Ecto neural progenitor cell (in vitro differentiated cells): ENCODE data around the gene ILK.
A peak's percentile ranks its signal among the peaks of the same experiment; 100 is the strongest.

ENCODE experiments used
- DNase-seq: peaks from one replicate; pipeline ENCODE4 v3.0.0-alpha.2; 2018; ENCODE audit warnings: low spot score

Gene ILK

DNA sequence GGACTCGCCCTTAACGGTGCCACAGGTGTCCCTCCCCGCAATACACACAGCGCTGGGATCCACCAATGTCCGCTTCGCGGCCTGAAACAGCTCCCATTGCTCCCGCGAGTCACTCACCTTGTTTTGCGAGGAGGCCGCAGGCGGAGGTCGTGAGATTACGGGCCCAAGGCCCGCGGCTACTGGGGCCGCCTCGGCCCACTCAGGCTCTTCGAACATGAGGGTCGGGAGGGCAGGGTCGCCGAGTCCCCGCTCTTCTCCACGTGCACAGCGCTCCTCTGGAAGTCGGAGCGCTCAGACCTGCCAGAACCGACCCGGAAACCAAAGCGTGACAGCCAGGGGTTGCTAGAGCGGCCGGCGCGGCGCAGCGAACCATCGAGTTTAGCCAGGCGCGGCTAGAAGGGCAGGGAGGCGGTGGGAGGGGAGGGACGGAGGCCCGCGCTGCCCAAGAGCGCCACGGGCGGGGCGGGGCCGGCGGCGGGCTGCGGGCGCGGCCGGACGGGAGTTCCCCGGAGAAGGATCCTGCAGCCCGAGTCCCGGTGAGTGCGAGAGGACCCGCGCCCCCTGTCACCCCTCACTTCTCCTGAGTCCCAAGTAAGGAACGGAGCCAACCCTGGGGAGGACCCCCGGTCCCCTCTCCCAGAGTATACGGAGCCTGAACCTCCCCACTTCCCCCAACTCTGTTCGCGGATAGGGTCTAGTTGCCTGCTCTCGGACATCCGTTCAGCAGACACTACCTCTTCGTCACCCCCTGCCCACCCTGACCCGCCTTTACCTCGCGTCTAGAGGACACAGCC lies at the start of gene ILK, which contains the start of gene RRP8:
Gene ILK (plus strand): TSS at position 488 of the 794 bp plus-strand sequence. CDS start 498 bp downstream, outside the sequence.
Gene RRP8 (minus strand): TSS at position 330 of the 794 bp plus-strand sequence. CDS start 114 bp downstream, at position 216.
- DNase-seq: peak; percentile 95

DNA sequence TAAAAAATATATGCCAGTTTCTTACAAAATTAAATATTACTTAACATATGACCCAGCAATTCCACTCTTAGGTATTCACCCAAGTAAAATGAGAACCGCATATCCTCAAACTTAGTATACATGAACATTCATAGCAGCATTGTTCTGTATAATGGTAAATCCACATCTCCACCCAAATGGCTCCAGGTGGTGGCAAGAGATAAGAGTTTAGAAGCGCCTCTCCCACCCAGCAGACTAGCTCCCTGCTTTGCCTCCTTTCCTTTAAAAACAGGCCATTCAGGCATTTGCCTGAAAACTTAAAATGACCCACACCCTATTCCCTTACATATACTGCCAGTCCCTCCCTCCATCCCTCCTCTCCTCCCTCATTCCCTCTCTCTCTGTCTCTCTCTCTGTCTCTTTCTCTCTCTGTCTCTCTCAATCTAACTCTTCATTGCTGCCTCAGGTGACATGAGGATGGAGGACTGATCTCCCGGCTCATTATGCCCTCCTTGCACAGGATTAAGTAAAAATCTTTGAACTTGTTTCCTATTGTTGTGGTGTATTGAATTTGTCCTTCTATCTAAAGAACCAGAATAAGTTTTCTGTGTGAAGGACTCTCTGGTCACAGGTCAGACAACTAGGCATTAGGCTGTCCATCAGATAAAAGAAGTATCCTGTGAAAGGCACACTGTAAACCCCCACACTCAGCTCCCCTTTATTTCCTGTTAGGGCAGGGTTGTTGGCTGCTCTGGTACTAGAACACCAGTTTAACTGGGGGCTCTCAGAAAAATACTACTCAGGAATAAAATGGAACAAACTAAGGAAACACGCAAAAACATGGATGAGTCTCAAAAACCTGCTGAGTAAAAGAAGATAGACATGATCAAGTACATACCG lies 48.5 kb upstream of the ILK start:
- no peak for DNase-seq

- no peak for DNase-seq
Measured at GRCh38 chr11:6556139-6556949, 47.2 kb upstream of the ILK start.

GRCh38 chr11:6557063-6557462 lies 46.5 kb upstream of the ILK start:
- no peak for DNase-seq

GRCh38 chr11:6557761-6558674 lies 45.6 kb upstream of the ILK start:
- no peak for DNase-seq

DNA sequence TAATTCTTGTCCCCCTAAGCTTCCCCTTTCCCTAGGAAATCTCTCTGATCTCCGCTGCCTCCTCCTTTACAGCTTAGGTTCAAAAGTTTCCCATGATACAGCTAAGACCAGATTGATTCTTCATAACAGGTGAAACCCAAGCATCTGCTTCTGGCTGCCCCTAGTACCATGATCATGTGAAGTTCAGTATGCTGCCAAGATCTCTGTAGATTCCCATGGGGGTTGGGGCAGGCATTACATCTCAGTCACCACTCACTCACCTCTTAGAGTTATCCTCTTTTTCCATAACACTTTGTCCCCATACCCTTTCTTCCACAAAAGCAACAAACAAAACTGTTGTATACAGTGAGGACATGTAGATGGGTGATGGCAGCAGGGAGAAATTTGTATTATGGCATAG lies 44.2 kb upstream of the ILK start:
- no peak for DNase-seq

DNA sequence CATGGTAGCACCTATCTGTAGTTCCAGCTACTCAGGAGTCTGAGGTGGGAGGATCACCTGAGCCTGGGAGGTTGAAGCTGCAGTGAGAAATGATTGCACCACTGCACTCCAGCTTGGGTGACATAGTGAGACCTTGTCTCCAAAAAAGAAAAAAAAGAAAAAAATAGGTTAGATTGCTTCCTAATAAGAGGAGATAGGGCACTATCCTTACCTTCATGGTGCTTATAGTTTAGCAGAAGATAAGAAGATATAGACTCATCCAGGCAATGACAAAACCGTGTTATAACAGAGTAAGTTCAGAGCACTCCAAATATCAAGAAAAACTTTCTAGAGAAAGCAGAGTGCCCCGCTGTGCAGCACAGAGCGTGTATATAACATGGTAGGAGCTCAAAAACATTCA lies 42.3 kb upstream of the ILK start:
- no peak for DNase-seq

DNA sequence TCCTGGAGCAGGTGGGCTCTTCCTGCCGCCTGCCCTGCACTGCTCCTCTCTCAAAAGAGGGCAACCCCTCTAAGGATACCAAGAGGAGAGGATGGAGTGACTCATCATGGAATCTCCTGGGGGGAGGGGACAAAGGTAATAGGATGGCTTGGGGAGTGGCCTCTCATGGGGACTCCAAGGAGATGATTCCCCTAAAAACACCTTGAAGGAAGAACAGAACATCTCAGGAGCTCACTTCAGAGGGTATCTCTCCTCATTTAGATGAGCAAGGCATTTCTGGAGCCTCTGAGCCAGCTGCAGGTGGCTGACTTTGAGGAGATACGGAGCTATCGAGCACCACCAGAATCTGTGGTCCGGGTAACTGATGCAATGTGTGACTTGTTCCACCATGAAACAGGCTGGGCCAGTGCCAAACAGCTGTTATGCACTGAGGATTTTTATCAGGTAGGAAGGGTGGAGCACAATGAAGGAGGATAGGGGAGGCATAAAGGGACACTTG lies 40.4 kb upstream of the ILK start:
- no peak for DNase-seq

- DNase-seq: no peak
Measured at GRCh38 chr11:6563667-6564066, 39.9 kb upstream of the ILK start.

DNA sequence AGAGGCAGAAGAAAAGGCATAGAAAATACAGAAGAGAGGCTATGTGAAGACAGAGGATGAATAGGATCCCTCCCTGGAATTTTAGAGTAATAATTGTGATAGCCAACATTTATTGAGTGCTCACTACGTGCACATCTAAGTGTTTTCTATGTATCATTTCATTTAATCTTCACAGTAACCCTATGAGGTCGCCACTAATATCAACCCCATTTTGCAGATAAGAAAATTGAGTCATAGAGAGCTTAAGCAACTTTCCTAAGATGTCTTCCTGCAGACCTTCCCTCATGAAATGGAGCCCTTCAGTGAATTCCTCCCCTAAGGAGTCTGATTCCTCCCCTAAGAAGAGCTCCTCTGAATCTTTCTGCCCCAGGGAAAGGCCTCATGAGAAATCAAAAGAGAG lies 38.2 kb upstream of the ILK start:
- DNase-seq: no peak

- no peak for DNase-seq
Measured at GRCh38 chr11:6565988-6566703, 37.4 kb upstream of the ILK start.

DNA sequence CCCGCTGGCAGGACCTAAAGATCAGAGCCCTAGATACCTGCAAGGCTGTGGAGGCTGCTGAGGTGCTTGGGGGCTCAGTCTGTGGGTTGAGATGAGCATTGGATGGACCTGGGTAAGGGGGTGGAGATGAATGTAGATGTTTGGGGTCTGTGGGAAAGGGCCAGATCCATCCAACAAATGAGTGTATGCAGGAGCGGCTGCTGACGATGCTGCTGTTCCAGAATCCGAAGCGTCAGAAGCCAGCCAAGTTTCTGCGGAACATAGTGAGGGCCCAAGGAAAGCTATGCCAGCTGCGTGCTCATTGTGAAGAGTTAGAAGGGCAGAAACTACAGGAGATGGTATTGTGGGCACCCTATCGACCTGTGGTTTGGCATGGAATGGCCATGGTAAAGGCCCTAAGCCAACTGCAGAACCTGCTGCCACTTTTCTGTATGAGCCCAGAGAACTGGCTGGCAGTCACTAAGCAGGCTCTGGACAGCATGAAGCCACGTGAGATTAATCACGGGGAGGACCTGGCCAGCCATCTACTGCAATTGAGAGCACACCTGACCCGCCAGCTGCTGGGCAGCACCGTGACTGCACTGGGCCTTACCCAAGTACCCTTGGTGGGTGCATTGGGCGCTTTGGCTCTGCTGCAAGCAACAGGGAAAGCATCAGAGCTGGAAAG lies 36.7 kb upstream of the ILK start:
- no peak for DNase-seq

DNA sequence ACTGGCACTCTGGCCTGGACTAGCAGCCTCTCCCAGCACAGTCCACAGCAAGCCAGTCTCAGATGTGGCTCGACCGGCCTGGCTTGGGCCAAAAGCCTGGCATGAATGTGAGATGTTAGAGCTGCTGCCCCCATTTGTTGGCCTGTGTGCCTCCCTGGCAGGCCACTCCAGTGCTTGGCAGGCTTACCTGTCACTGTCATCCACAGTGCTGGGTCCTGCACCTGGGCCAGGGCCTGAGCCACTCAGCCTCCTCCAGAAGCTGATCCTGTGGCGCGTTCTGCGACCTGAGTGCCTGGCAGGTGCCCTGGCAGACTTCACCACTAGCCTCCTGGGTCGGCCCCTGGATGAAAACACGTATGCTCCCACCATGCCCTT lies 36.2 kb upstream of the ILK start:
- DNase-seq: no peak

DNA sequence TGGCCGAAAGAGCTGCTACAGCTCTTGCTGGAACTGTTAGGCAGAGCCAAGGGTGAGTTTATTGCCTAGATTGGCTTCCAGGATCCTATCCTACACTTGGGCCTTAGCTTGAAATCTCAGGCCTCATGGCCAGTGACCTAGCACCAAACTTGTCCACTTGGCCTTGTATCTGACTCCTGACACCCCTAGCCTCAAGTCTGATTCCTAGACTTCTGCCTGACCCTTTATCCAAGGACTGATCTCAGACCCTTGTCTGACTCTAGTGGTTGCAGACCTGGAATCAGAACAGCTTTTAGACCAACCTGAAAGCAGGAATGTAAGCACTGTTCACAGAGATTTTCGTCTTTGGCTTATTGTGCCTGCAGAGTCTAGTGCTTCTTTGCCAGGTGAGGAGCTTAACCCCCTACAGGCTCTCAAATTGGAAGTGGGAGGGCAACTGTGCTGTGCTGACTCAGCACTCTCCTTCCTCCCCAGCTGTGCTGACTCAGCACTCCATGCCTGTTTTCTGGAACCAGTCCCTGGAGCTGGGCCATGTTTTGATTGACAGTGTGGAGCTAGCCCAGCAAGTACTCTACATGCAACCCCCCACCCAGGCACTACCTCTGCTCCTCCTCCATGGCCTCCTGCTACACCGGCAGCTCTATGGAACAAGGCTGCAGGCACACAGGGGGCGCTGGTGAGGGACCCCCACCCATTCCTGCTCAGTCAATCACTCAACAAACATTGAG lies 35.2 kb upstream of the ILK start:
- no peak for DNase-seq

- DNase-seq: no peak
Measured at GRCh38 chr11:6569706-6570105, 33.9 kb upstream of the ILK start.

GRCh38 chr11:6570691-6571427 lies 32.7 kb upstream of the ILK start:
- DNase-seq: no peak

- DNase-seq: no peak
Measured at GRCh38 chr11:6571434-6572008, 32.1 kb upstream of the ILK start.

DNA sequence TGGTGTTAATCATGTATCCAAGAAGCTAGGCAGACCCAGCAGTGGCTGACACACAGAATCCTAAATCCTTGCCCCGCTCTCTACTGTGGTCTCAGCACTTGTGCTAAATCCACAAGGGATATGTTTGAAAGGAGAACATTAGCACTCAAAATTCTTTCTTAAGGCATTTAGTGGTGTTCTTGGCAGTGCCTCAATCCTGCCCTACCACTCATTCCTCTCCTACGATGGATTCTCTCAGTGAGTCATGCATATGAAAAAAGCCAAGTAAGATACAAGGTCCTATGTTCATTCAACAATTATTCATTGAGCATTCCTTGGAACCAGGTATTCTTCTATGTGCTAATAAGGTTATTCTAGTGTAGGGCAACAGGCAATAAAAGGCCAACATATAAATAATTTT lies 31.4 kb upstream of the ILK start:
- DNase-seq: no peak
